IPS-NIHi11 (cell line): Measurements from ENCODE around the gene CSRNP3.

ENCODE experiments used
- DNase-seq: peaks from one replicate; pipeline ENCODE4 v3.0.0; 2012; ENCODE audit warnings: mixed read lengths, low spot score

CSRNP3 gene

GRCh38 chr2:165682546-165682945, 213.0 kb downstream of the CSRNP3 start:
- DNase-seq = no peak

- DNase-seq = no peak
These were observed 217.3 kb downstream of the CSRNP3 start for GRCh38 chr2:165686800-165687199.

GRCh38 chr2:165687426-165688002, 218.0 kb downstream of the CSRNP3 start:
- DNase-seq = no peak

GRCh38 chr2:165691615-165692014, 222.1 kb downstream of the CSRNP3 start:
- DNase-seq = peak; percentile 45

GRCh38 chr2:165692906-165693305, 223.4 kb downstream of the CSRNP3 start:
- no peak for DNase-seq

- no peak for DNase-seq
These were observed 224.3 kb downstream of the CSRNP3 start for GRCh38 chr2:165693838-165694237.

GRCh38 chr2:165697748-165698443, 228.4 kb downstream of the CSRNP3 start:
- no peak for DNase-seq

GRCh38 chr2:165698444-165698884, 229.0 kb downstream of the CSRNP3 start:
- peak; percentile 48 for DNase-seq

- DNase-seq = no peak
These were observed 230.4 kb downstream of the CSRNP3 start for GRCh38 chr2:165699946-165700345.

GRCh38 chr2:165700531-165700930, 231.0 kb downstream of the CSRNP3 start:
- DNase-seq = no peak

- no peak for DNase-seq
These were observed 231.6 kb downstream of the CSRNP3 start for GRCh38 chr2:165701147-165701546.

- DNase-seq = no peak
These were observed 237.5 kb downstream of the CSRNP3 start for GRCh38 chr2:165706960-165707487.

- DNase-seq = no peak
These were observed 246.6 kb downstream of the CSRNP3 start for GRCh38 chr2:165716091-165716490.

GRCh38 chr2:165718610-165719210, 249.2 kb downstream of the CSRNP3 start:
- DNase-seq = no peak

GRCh38 chr2:165720511-165720910, 251.0 kb downstream of the CSRNP3 start:
- no peak for DNase-seq

GRCh38 chr2:165725421-165725820, 255.9 kb downstream of the CSRNP3 start:
- no peak for DNase-seq
